ENCODE results near the gene RNF175.

The RNF175 gene

DNA sequence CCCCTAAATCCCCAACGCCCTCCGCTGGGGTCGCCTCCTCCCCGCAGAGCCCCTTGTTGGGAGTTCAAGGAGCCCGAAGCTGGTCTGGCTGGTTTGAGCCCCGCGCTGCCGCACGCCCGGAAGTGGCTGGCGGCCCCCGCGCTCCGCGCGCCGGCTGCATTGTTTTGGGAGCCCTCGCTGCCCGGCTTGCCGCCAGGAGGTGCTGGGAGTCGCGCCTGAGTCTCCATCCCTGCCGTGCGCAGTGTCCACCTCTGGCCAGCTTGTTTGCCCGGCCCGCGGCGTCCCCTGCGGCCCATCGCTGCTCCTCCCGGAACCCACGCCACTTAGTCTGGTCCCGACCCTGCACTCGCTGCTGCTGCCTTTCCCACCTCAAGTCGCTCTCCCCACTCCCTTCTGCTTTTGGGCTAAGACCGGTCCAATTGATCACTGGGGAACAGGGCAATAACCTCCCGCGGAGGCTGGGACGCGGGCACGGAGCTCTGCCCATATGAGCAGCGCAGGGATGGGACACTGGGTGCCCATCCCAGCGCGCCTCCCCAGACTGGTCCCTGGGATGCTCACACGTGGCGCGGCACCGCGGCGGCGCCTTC lies 31.2 kb upstream of the RNF175 start:
- peaks cover 21% of the 10 kb centered on the region for H3K4me1 ChIP-seq (ENCODE audit: control insufficient read depth, insufficient read depth, low read length)
- no peaks in the 10 kb centered on the region for H3K9me3 ChIP-seq (ENCODE audit: control insufficient read depth, low read length)
- no peak overlapping the region for H3K4me3 ChIP-seq (ENCODE audit: low read length)
- H3K27me3 ChIP-seq (ENCODE audit: control insufficient read depth, insufficient read depth, low read length) = peaks cover 84% of the 10 kb centered on the region
- H3K36me3 ChIP-seq (ENCODE audit: control insufficient read depth, insufficient read depth, low read length) = no peaks in the 10 kb centered on the region
- no peak overlapping the region for H3K9ac ChIP-seq (ENCODE audit: low read length)

DNA sequence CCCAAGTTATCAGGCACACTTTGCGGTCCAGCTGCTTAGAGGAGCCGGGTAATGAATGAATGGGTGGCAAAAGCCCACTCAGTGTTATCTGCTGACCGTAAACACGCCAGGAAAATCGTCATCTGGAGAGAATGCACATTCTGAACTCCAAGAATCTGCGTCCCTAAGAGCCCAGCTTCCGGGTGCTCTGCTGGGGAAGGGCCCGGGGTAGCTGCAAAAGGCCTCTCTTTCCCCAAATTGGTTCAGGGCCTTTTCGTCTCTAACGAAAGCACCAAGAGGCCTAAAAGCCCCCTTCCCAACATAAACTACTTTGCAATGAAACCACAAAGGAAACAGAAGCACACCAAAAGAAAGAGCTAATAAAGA lies 30.7 kb upstream of the RNF175 start:
- no peak overlapping the region for H3K9ac ChIP-seq (ENCODE audit: low read length)
- peaks cover 21% of the 10 kb centered on the region for H3K4me1 ChIP-seq (ENCODE audit: control insufficient read depth, insufficient read depth, low read length)
- no peaks in the 10 kb centered on the region for H3K36me3 ChIP-seq (ENCODE audit: control insufficient read depth, insufficient read depth, low read length)
- no peaks in the 10 kb centered on the region for H3K9me3 ChIP-seq (ENCODE audit: control insufficient read depth, low read length)
- no peak overlapping the region for H3K4me3 ChIP-seq (ENCODE audit: low read length)
- H3K27me3 ChIP-seq (ENCODE audit: control insufficient read depth, insufficient read depth, low read length) = peaks cover 86% of the 10 kb centered on the region

DNA sequence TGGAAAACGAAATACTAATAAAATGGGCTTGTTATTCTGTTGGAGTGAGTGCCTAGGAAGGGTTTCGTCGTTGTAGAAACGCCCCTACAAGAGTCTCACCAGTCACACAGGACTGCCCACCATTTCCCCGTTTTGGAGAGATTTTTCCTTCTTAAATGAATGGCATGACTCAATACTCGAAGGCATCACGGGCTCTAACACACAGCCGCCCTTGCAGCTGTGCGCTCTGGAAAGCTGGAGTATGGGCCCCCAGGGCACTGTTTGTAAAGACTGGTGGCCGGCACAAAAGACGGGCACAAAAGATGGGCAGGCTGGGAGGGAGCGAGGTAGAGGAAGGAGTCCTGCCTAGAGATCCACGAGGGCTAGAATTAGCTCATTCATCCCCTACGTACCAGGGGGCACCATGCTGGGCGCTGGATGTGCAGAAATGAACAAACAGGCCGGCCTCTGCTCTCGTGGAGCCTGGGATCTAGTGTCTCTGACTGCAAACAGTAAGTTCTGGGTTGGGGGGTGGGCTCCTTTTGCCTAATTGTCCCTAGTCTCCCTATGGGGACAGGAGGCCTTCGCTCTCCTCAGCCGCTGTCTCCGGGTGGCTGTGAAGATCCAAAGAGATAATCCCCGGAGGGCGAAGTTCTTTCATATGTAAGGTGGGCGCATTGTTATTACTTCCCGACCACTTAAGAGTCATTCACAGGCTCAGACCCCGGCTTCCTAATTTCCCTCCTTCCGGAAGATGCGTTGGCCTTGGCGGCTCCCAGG lies 30.1 kb upstream of the RNF175 start:
- no peak overlapping the region for H3K4me3 ChIP-seq (ENCODE audit: low read length)
- peaks cover 89% of the 10 kb centered on the region for H3K27me3 ChIP-seq (ENCODE audit: control insufficient read depth, insufficient read depth, low read length)
- peaks cover 21% of the 10 kb centered on the region for H3K4me1 ChIP-seq (ENCODE audit: control insufficient read depth, insufficient read depth, low read length)
- no peaks in the 10 kb centered on the region for H3K9me3 ChIP-seq (ENCODE audit: control insufficient read depth, low read length)
- H3K36me3 ChIP-seq (ENCODE audit: control insufficient read depth, insufficient read depth, low read length) = no peaks in the 10 kb centered on the region
- H3K9ac ChIP-seq (ENCODE audit: low read length) = no peak overlapping the region

DNA sequence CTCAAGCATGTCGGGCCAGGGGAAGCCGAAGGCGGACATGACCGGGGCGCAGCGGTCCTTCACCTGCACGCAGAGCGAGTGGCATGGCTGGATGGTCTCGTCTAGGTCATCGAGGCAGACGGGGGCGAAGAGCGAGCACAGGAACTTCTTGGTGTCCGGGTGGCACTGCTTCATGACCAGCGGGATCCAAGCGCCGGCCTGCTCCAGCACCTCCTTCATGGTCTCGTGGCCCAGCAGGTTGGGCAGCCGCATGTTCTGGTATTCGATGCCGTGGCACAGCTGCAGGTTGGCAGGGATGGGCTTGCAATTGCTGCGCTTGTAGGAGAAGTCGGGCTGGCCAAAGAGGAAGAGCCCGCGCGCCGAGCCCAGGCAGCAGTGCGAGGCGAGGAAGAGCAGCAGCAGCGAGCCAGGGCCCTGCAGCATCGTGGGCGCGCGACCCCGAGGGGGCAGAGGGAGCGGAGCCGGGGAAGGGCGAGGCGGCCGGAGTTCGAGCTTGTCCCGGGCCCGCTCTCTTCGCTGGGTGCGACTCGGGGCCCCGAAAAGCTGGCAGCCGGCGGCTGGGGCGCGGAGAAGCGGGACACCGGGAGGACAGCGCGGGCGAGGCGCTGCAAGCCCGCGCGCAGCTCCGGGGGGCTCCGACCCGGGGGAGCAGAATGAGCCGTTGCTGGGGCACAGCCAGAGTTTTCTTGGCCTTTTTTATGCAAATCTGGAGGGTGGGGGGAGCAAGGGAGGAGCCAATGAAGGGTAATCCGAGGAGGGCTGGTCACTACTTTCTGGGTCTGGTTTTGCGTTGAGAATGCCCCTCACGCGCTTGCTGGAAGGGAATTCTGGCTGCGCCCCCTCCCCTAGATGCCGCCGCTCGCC lies 28.8 kb upstream of the RNF175 start, which contains the start of gene SFRP2:
SFRP2 (minus strand) TSS at position 671 of the 864 bp plus-strand sequence; CDS start at position 423, 248 bp downstream.
- peaks cover 88% of the 10 kb centered on the region for H3K27me3 ChIP-seq (ENCODE audit: control insufficient read depth, insufficient read depth, low read length)
- peaks cover 21% of the 10 kb centered on the region for H3K4me1 ChIP-seq (ENCODE audit: control insufficient read depth, insufficient read depth, low read length)
- H3K9me3 ChIP-seq (ENCODE audit: control insufficient read depth, low read length) = no peaks in the 10 kb centered on the region
- H3K9ac ChIP-seq (ENCODE audit: low read length) = no peak within 1 kb of the TSS
- no peaks in the 10 kb centered on the region for H3K36me3 ChIP-seq (ENCODE audit: control insufficient read depth, insufficient read depth, low read length)
- H3K4me3 ChIP-seq (ENCODE audit: low read length) = no peak within 1 kb of the TSS

DNA sequence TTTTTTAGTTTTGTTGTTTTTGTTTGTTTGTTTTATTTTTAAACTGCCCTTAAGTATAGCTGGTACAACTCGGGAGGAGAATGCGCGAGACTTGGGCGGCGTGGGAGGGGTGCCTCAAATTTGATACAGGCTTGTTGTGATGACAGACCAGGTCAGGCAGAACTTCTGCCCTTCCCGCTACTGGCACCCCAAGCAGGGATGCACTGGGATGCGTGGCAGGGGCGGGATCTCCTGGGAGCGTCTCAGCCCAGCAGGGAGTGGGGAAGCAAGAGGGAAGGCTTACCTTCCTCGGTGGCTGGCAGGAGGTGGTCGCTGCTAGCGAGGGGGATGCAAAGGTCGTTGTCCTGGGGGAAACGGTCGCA lies 28.2 kb upstream of the RNF175 start:
- no peaks in the 10 kb centered on the region for H3K9me3 ChIP-seq (ENCODE audit: control insufficient read depth, low read length)

DNA sequence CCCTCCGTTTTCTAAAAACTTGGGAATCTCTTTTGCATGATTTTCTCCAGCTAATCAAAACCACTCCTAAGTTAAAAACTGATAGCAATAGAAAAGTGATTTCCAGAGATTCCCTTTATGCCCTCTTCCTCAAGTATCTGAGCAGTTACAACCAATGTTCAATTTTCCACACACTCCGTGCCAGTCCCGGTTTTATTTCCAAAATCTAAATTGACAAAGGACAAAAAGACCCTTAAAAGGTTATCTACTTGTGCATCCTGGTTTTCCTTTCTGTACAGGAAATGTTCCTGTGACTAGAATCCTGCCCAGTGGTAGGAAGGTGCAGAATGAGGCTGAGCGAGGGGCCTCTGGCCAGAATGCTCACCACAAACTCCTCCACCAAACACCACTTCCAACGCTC lies 27.8 kb upstream of the RNF175 start:
- H3K9ac ChIP-seq (ENCODE audit: low read length) = no peak overlapping the region
- H3K4me1 ChIP-seq (ENCODE audit: control insufficient read depth, insufficient read depth, low read length) = peaks cover 21% of the 10 kb centered on the region
- H3K27me3 ChIP-seq (ENCODE audit: control insufficient read depth, insufficient read depth, low read length) = peaks cover 84% of the 10 kb centered on the region
- no peak overlapping the region for H3K4me3 ChIP-seq (ENCODE audit: low read length)
- H3K9me3 ChIP-seq (ENCODE audit: control insufficient read depth, low read length) = no peaks in the 10 kb centered on the region
- no peaks in the 10 kb centered on the region for H3K36me3 ChIP-seq (ENCODE audit: control insufficient read depth, insufficient read depth, low read length)

More for the DNA sequence above, 28.2 kb upstream of the RNF175 start:
- no peak overlapping the region for H3K9ac ChIP-seq (ENCODE audit: low read length)
- H3K4me1 ChIP-seq (ENCODE audit: control insufficient read depth, insufficient read depth, low read length) = peaks cover 21% of the 10 kb centered on the region
- no peaks in the 10 kb centered on the region for H3K36me3 ChIP-seq (ENCODE audit: control insufficient read depth, insufficient read depth, low read length)
- peaks cover 86% of the 10 kb centered on the region for H3K27me3 ChIP-seq (ENCODE audit: control insufficient read depth, insufficient read depth, low read length)
- no peak overlapping the region for H3K4me3 ChIP-seq (ENCODE audit: low read length)

DNA sequence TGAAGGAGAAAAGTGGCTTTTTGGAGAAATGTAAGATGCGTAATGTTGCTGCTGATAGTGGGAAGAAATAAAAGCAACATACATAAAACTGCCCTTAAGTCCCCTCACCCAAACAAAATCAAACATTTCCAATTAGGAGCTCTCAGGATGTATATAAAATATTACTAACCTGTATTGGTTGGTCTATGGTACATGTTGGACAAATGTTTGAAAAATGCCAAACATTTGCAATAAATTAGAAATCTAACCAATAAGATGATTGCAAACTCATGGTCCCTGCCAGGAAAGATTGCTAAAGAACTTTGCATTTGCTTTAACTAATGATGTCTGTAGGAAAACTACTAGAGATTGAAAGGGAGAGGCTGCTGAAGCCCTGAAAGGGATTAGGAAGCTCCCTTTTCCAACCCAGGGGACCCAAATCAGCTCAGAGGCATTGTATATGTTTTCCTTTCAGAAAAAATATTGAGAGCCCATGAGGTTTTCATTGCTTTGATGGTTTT lies 27.3 kb upstream of the RNF175 start:
- Histone ChIP-seq H3K4me3 (ENCODE audit: low read length) (no peak overlapping the region), H3K9ac (ENCODE audit: low read length) (no peak overlapping the region), H3K36me3 (ENCODE audit: control insufficient read depth, insufficient read depth, low read length) (no peaks in the 10 kb centered on the region), H3K4me1 (ENCODE audit: control insufficient read depth, insufficient read depth, low read length) (peaks cover 16% of the 10 kb centered on the region), H3K9me3 (ENCODE audit: control insufficient read depth, low read length) (no peaks in the 10 kb centered on the region), H3K27me3 (ENCODE audit: control insufficient read depth, insufficient read depth, low read length) (peaks cover 80% of the 10 kb centered on the region)

DNA sequence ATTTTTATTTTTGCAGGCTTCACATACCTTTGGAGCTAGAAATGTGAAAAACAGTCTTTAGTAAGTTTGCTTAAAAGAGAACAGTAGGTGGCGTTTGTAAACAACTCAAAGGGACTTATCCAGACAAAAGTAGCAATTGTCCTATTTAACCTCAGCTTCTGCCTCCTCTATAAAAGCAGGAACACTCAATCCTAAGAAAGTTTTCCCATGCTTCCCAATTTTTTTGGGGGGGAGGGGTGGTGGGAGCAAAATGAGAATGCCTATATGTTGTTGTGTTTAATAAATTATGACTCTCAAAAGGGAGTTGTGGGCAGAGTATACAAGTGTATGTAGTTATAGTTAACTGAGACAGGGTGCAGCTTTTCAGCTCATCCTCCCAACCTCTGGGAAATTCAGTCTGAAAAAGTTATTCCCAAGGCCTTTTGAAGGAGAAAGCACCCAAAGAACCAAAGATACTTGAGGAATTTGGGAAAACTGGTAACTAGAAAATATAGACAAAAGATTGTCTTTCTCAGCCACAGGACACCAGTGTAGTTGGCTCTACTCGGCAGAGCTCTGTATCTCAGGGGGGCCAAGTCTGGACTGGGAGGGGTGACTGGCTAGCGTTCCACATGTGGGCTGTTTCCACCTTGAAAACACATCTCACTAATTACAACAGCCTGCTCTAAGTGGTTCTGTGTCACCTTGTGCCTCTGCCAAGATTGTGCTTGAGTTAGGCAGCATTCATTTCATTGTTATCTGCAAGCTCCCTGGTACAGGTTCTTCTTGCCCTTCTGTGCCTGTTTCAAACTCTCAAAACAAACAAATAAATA lies 26.3 kb upstream of the RNF175 start:
- Histone ChIP-seq H3K9ac (ENCODE audit: low read length) (no peak overlapping the region), H3K27me3 (ENCODE audit: control insufficient read depth, insufficient read depth, low read length) (peaks cover 70% of the 10 kb centered on the region), H3K4me1 (ENCODE audit: control insufficient read depth, insufficient read depth, low read length) (peaks cover 14% of the 10 kb centered on the region), H3K4me3 (ENCODE audit: low read length) (no peak overlapping the region), H3K9me3 (ENCODE audit: control insufficient read depth, low read length) (no peaks in the 10 kb centered on the region), H3K36me3 (ENCODE audit: control insufficient read depth, insufficient read depth, low read length) (no peaks in the 10 kb centered on the region)

DNA sequence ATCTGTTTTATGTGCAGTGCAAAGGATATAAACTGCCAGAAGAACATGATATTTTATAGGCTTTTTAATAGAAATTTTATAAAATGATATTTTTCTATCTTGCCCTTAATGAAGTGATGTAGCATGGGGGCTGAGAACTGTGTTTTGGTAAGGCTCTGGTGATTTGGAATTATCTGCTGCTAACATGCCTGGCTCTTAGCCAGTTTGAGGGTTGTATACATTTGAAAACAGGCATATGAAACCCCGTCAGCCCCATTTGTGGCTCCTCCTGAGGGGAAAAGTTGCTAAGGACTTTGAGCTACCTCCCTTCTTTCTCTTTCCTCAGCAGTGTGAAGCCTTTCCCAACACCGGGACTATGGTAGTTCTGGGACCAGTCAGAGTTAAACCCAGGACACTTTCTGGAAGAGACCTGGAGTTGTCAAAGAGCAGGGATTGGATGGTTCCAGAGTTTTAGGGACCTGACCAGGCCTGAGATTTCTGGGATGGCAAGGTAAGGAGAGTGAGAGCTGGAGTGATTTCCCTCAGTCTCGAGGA lies 24.4 kb upstream of the RNF175 start:
- Histone ChIP-seq H3K4me1 (ENCODE audit: control insufficient read depth, insufficient read depth, low read length) (peaks cover 3% of the 10 kb centered on the region), H3K27me3 (ENCODE audit: control insufficient read depth, insufficient read depth, low read length) (peaks cover 55% of the 10 kb centered on the region), H3K9ac (ENCODE audit: low read length) (no peak overlapping the region), H3K9me3 (ENCODE audit: control insufficient read depth, low read length) (no peaks in the 10 kb centered on the region), H3K36me3 (ENCODE audit: control insufficient read depth, insufficient read depth, low read length) (no peaks in the 10 kb centered on the region), H3K4me3 (ENCODE audit: low read length) (no peak overlapping the region)

DNA sequence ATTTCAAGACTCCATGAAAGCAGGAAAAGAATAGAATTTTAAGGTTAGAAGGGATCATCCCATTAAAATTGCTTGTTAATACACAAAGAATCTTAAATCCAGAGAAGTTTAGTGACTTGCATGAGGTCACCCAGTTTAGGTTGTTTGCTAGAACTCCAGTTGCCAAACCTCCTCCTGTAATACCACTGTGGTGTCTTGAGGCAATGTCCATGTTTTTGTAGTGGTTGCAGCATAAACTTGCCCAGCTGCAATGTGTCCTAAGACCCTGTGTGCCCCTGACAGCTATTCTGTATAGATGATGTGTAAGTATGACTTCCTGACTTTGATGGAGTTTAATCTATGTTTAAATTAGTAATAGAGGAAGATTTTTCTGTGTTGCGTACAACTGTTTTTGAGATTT lies 22.8 kb upstream of the RNF175 start:
- no peaks in the 10 kb centered on the region for H3K9me3 ChIP-seq (ENCODE audit: control insufficient read depth, low read length)
- H3K27me3 ChIP-seq (ENCODE audit: control insufficient read depth, insufficient read depth, low read length) = peaks cover 38% of the 10 kb centered on the region
- no peaks in the 10 kb centered on the region for H3K36me3 ChIP-seq (ENCODE audit: control insufficient read depth, insufficient read depth, low read length)
- no peaks in the 10 kb centered on the region for H3K4me1 ChIP-seq (ENCODE audit: control insufficient read depth, insufficient read depth, low read length)
- no peak overlapping the region for H3K9ac ChIP-seq (ENCODE audit: low read length)
- no peak overlapping the region for H3K4me3 ChIP-seq (ENCODE audit: low read length)

DNA sequence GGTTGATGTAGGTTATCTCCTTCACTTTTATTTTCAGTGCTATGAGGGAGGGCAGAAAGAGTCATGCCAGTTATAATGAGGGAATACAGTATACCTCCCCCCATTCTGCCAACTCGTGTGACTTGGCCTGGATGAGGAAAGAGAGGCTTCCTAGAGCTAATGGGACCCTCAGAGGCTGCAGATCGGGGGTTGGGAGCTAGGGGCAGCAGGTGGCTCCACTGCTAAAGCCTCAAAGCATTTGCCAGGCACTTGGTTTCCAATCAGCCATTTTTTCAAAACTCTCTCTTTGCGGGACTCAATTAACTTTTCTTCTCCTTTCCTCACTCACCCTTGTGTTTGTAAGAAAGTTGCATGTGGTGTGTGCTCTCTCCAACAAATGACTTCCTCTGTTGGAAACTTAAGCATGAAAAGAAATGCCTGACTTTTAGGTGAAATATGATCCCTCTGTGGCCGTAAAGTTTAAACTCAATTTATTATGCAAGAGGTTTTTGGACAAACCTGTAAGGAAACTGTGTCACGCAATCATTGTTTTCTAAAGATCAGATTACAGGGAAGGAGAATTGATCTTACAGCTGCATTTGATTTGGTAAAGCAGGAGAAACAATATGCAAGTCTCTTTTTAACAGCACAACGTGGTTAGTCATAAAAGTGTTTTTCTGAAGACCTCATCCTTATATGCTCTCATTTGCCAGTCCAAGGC lies 22.0 kb upstream of the RNF175 start:
- H3K4me3 ChIP-seq (ENCODE audit: low read length) = no peak overlapping the region
- H3K36me3 ChIP-seq (ENCODE audit: control insufficient read depth, insufficient read depth, low read length) = no peaks in the 10 kb centered on the region
- H3K9me3 ChIP-seq (ENCODE audit: control insufficient read depth, low read length) = no peaks in the 10 kb centered on the region
- no peaks in the 10 kb centered on the region for H3K4me1 ChIP-seq (ENCODE audit: control insufficient read depth, insufficient read depth, low read length)
- H3K27me3 ChIP-seq (ENCODE audit: control insufficient read depth, insufficient read depth, low read length) = peaks cover 31% of the 10 kb centered on the region
- no peak overlapping the region for H3K9ac ChIP-seq (ENCODE audit: low read length)

All from mucosa of stomach (tissue), 1 donor.